Activated CD4-positive, alpha-beta memory T cell treated with anti-CD3 and anti-CD28 coated beads, Interleukin-2, amount 10 ng/mL, durations not matched to agents 7 days and 5 days (primary cell): ENCODE results near the gene SLC4A8. TPM values are rescaled to one million over a fixed set of nuclear protein-coding genes. Genes with fewer than 3 reads are reported as not detected.

Source experiments
- CTCF ChIA-PET: fragments of 350-600 bp; sonication (Branson Sonifier 250); formaldehyde crosslinking; loops from one replicate; lab custom pipeline; 2021; ENCODE audit warnings: antibody characterized with exemption, inconsistent platforms; lab: Charles Lee
- POLR2A ChIA-PET: fragments of 350-600 bp; sonication (Branson Sonifier 250); formaldehyde crosslinking; loops from one replicate; lab custom pipeline; 2021; ENCODE audit warnings: antibody characterized with exemption; lab: Charles Lee
- DNase-seq: peaks from one replicate; pipeline ENCODE4 v3.0.0-alpha.2; 2020
- H3K27ac Mint-ChIP-seq: one replicate; pipeline ENCODE4 v1.8.0; 2021; ENCODE audit warnings: mild to moderate bottlenecking, mixed read lengths
- H3K27me3 Mint-ChIP-seq: one replicate; pipeline ENCODE4 v1.8.0; 2021; ENCODE audit warnings: mixed read lengths
- H3K36me3 Mint-ChIP-seq: one replicate; pipeline ENCODE4 v1.8.0; 2021; ENCODE audit warnings: low read depth, mixed read lengths
- H3K4me1 Mint-ChIP-seq: one replicate; pipeline ENCODE4 v1.8.0; 2021; ENCODE audit warnings: mixed read lengths
- H3K4me3 Mint-ChIP-seq: one replicate; pipeline ENCODE4 v1.8.0; 2021; ENCODE audit warnings: mild to moderate bottlenecking, mixed read lengths
- H3K9me3 Mint-ChIP-seq: one replicate; pipeline ENCODE4 v1.8.0; 2021; ENCODE audit warnings: mixed read lengths
- total RNA-seq, 2 experiments: library from RNA; stranded (reverse); gene quantifications; one replicate each; pipeline ENCODE4 v1.2.3, GENCODE V29; 2021

The SLC4A8 gene
- total RNA-seq, 2 experiments from 2014 or later: 5.2 to 5.4 TPM

- no peak overlapping the region for H3K4me3 Mint-ChIP-seq
- peaks cover 4% of the 10 kb centered on the region for H3K36me3 Mint-ChIP-seq
- ChIA-PET POLR2A (interaction anchor here (0.6 kb wide), 1 partner anchor 19 kb away, joined by 3 read pairs; no protein-coding TSS in a partner anchor), CTCF (no interaction called here)
- no peak overlapping the region for H3K27ac Mint-ChIP-seq
- peaks cover 8% of the 10 kb centered on the region for H3K4me1 Mint-ChIP-seq
- H3K27me3 Mint-ChIP-seq: no peaks in the 10 kb centered on the region
- DNase-seq: no peak
- H3K9me3 Mint-ChIP-seq: no peaks in the 10 kb centered on the region
Measured at GRCh38 chr12:51473947-51474346, 49.3 kb downstream of the SLC4A8 start.

- no peak overlapping the region for H3K4me3 Mint-ChIP-seq
- no peaks in the 10 kb centered on the region for H3K27me3 Mint-ChIP-seq
- H3K9me3 Mint-ChIP-seq: no peaks in the 10 kb centered on the region
- H3K27ac Mint-ChIP-seq: no peak overlapping the region
- POLR2A ChIA-PET: no interaction called here
- DNase-seq: no peak
- H3K36me3 Mint-ChIP-seq: peaks cover 4% of the 10 kb centered on the region
- H3K4me1 Mint-ChIP-seq: peaks cover 8% of the 10 kb centered on the region
- CTCF ChIA-PET: no interaction called here
Measured at GRCh38 chr12:51475543-51475942, 50.9 kb downstream of the SLC4A8 start.

- DNase-seq: no peak
- no peaks in the 10 kb centered on the region for H3K9me3 Mint-ChIP-seq
- peaks cover 3% of the 10 kb centered on the region for H3K36me3 Mint-ChIP-seq
- no peaks in the 10 kb centered on the region for H3K27me3 Mint-ChIP-seq
- no peak overlapping the region for H3K27ac Mint-ChIP-seq
- H3K4me1 Mint-ChIP-seq: peaks cover 35% of the 10 kb centered on the region
- no peak overlapping the region for H3K4me3 Mint-ChIP-seq
- CTCF ChIA-PET: interaction anchor here (1.2 to 3.5 kb wide), 2 partner anchors 51 to 544 kb away, joined by 3 to 16 read pairs; no protein-coding TSS in a partner anchor
- POLR2A ChIA-PET: no interaction called here
Measured at GRCh38 chr12:51480978-51481377, 56.3 kb downstream of the SLC4A8 start.

GRCh38 chr12:51482929-51483697 is 58.5 kb downstream of the SLC4A8 start:
- no peaks in the 10 kb centered on the region for H3K27me3 Mint-ChIP-seq
- H3K4me3 Mint-ChIP-seq: peak overlapping the region; percentile 72
- H3K27ac Mint-ChIP-seq: peak overlapping the region; percentile 96
- no peaks in the 10 kb centered on the region for H3K9me3 Mint-ChIP-seq
- ChIA-PET CTCF (interaction anchor here (0.6 to 3.5 kb wide), 5 partner anchors 15 to 82 kb away, joined by 3 to 16 read pairs (median 4); partner anchors contain the start of gene SLC4A8), POLR2A (interaction anchor here (1.0 to 1.7 kb wide), 3 partner anchors 58 to 113 kb away, joined by 3 to 7 read pairs (median 5); no protein-coding TSS in a partner anchor)
- peak; percentile 61 for DNase-seq
- H3K4me1 Mint-ChIP-seq: peaks cover 35% of the 10 kb centered on the region
- peaks cover 3% of the 10 kb centered on the region for H3K36me3 Mint-ChIP-seq

- no peaks in the 10 kb centered on the region for H3K9me3 Mint-ChIP-seq
- peaks cover 3% of the 10 kb centered on the region for H3K36me3 Mint-ChIP-seq
- H3K27me3 Mint-ChIP-seq: no peaks in the 10 kb centered on the region
- CTCF ChIA-PET: interaction anchor here (0.7 kb wide), 1 partner anchor 12 kb away, joined by 3 read pairs; no protein-coding TSS in a partner anchor
- peaks cover 35% of the 10 kb centered on the region for H3K4me1 Mint-ChIP-seq
- peak overlapping the region; percentile 64 for H3K27ac Mint-ChIP-seq
- POLR2A ChIA-PET: no interaction called here
- DNase-seq: no peak
- no peak overlapping the region for H3K4me3 Mint-ChIP-seq
Measured at GRCh38 chr12:51484119-51484518, 59.5 kb downstream of the SLC4A8 start.

- ChIA-PET POLR2A (no interaction called here), CTCF (no interaction called here)
- no peaks in the 10 kb centered on the region for H3K9me3 Mint-ChIP-seq
- DNase-seq: no peak
- no peak overlapping the region for H3K4me3 Mint-ChIP-seq
- no peak overlapping the region for H3K27ac Mint-ChIP-seq
- peaks cover 17% of the 10 kb centered on the region for H3K4me1 Mint-ChIP-seq
- H3K36me3 Mint-ChIP-seq: peaks cover 3% of the 10 kb centered on the region
- no peaks in the 10 kb centered on the region for H3K27me3 Mint-ChIP-seq
Measured at GRCh38 chr12:51488281-51488680, 63.6 kb downstream of the SLC4A8 start.

GRCh38 chr12:51493281-51493680 is 68.7 kb downstream of the SLC4A8 start:
- no peak for DNase-seq
- no peak overlapping the region for H3K4me3 Mint-ChIP-seq
- no peaks in the 10 kb centered on the region for H3K36me3 Mint-ChIP-seq
- no peak overlapping the region for H3K27ac Mint-ChIP-seq
- ChIA-PET POLR2A (interaction anchor here (1.1 kb wide), 1 partner anchor 19 kb away, joined by 3 read pairs; no protein-coding TSS in a partner anchor), CTCF (no interaction called here)
- no peaks in the 10 kb centered on the region for H3K27me3 Mint-ChIP-seq
- no peaks in the 10 kb centered on the region for H3K4me1 Mint-ChIP-seq
- no peaks in the 10 kb centered on the region for H3K9me3 Mint-ChIP-seq

GRCh38 chr12:51496895-51497294 is 72.3 kb downstream of the SLC4A8 start:
- ChIA-PET POLR2A (no interaction called here), CTCF (interaction anchor here (0.7 kb wide), 1 partner anchor 13 kb away, joined by 3 read pairs; no protein-coding TSS in a partner anchor)
- DNase-seq: no peak
- Mint-ChIP-seq H3K27me3 (peaks cover 7% of the 10 kb centered on the region), H3K27ac (no peak overlapping the region), H3K9me3 (no peaks in the 10 kb centered on the region), H3K36me3 (no peaks in the 10 kb centered on the region), H3K4me3 (no peak overlapping the region), H3K4me1 (no peaks in the 10 kb centered on the region)

GRCh38 chr12:51504851-51505250 is 80.2 kb downstream of the SLC4A8 start:
- no peaks in the 10 kb centered on the region for H3K36me3 Mint-ChIP-seq
- ChIA-PET CTCF (interaction anchor here (0.6 kb wide), 1 partner anchor 1536 kb away, joined by 5 read pairs; no protein-coding TSS in a partner anchor), POLR2A (no interaction called here)
- no peak for DNase-seq
- H3K9me3 Mint-ChIP-seq: no peaks in the 10 kb centered on the region
- H3K4me1 Mint-ChIP-seq: no peaks in the 10 kb centered on the region
- H3K27ac Mint-ChIP-seq: no peak overlapping the region
- peaks cover 2% of the 10 kb centered on the region for H3K27me3 Mint-ChIP-seq
- no peak overlapping the region for H3K4me3 Mint-ChIP-seq

- ChIA-PET POLR2A (no interaction called here), CTCF (interaction anchor here (0.6 kb wide), 2 partner anchors 50 to 1537 kb away, joined by 4 to 5 read pairs; no protein-coding TSS in a partner anchor)
- Mint-ChIP-seq H3K36me3 (no peaks in the 10 kb centered on the region), H3K9me3 (no peaks in the 10 kb centered on the region), H3K4me1 (no peaks in the 10 kb centered on the region), H3K4me3 (no peak overlapping the region), H3K27me3 (peaks cover 2% of the 10 kb centered on the region), H3K27ac (no peak overlapping the region)
- DNase-seq: no peak
Measured at GRCh38 chr12:51505360-51506105, 80.9 kb downstream of the SLC4A8 start.

- Mint-ChIP-seq H3K9me3 (no peaks in the 10 kb centered on the region), H3K27ac (no peak overlapping the region), H3K4me3 (no peak overlapping the region), H3K4me1 (no peaks in the 10 kb centered on the region), H3K36me3 (no peaks in the 10 kb centered on the region), H3K27me3 (no peaks in the 10 kb centered on the region)
- POLR2A ChIA-PET: no interaction called here
- CTCF ChIA-PET: no interaction called here
- DNase-seq: no peak
Measured at GRCh38 chr12:51507178-51507577, 82.5 kb downstream of the SLC4A8 start.

- Mint-ChIP-seq H3K4me1 (no peaks in the 10 kb centered on the region), H3K36me3 (no peaks in the 10 kb centered on the region), H3K27me3 (no peaks in the 10 kb centered on the region), H3K9me3 (no peaks in the 10 kb centered on the region), H3K4me3 (no peak overlapping the region), H3K27ac (no peak overlapping the region)
- no peak for DNase-seq
- CTCF ChIA-PET: no interaction called here
- POLR2A ChIA-PET: no interaction called here
Measured at GRCh38 chr12:51508285-51508684, 83.7 kb downstream of the SLC4A8 start.
